Measurements from ENCODE around the gene PATL2. TPM values are rescaled to one million over a fixed set of nuclear protein-coding genes. Genes with fewer than 3 reads are reported as not detected.

Gene PATL2
- total and polyA plus RNA-seq, 2 donors (not counting 3 experiments of a cell fraction or from before 2014, with no cell fraction given), result 0.18 TPM; not detected in 1

DNA sequence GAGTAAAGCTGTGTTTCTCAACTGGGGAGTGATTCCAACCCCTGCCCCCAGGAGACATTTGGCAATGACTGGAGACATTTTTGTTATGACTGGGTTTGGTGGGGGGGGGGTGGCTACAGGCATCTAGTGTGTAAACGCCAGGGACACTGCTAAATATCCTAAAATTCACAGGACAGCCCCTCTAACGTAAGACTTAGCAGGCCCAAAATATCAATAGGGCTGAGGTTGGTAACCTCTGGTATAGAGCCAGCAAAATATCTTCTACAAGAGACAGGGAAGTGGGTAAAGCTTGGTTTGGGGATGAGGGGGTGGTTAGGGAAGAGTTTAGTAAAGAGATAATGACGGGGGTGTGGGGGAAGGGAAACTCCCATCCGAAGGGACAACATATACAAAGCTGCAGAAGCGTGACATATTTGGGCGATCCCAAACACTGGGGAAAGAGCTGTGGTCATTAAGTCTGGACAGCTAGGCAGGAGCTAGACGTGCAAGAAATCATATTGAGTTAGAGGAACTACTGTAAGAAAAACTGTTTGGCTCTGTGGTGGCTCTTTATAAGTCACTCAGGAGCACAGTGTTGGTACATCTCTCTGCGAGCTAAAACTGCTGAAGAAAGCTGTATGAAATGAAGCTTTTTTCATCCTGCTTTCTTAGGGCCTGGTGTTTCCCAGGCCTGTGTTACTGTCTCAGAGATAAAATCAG is 24.5 kb upstream of the PATL2 start:
- Histone ChIP-seq H3K79me2 (ENCODE audit: control insufficient read depth, insufficient read depth, low read length) (no peaks in the 10 kb centered on the region), H3K4me3 (replicated peaks in 1 of 3; ENCODE audit: insufficient read depth in 1 of 3, low read depth in 1 of 3, low read length in 3 of 3) (no peak overlapping the region), H3K9me3 (replicated peaks; ENCODE audit: control insufficient read depth, insufficient read depth, low read length) (no peaks in the 10 kb centered on the region), H3K4me1 (ENCODE audit: control insufficient read depth, extremely low read depth, insufficient read depth, low read length) (peaks cover 2% of the 10 kb centered on the region), H3K27me3 (ENCODE audit: control insufficient read depth in 2 of 2, insufficient read depth in 2 of 2, low read length in 2 of 2) (no peaks in the 10 kb centered on the region), H3K9ac (replicated peaks; ENCODE audit: extremely low read depth, insufficient read depth, low read length) (no peak overlapping the region), H4K20me1 (replicated peaks; ENCODE audit: control insufficient read depth, extremely low read depth, insufficient read depth, low read length) (no peaks in the 10 kb centered on the region), H3K9me1 (replicated peaks; ENCODE audit: control insufficient read depth, extremely low read depth, insufficient read depth, low read length) (no peaks in the 10 kb centered on the region), H3K27ac (ENCODE audit: insufficient read depth, low read depth, low read length) (no peak overlapping the region), H3K4me2 (ENCODE audit: insufficient read depth, low read length) (no peak overlapping the region), H3K36me3 (ENCODE audit: control insufficient read depth in 2 of 2, extremely low read depth in 1 of 2, insufficient read depth in 2 of 2, low read length in 2 of 2) (peaks cover 0 to 2% of the 10 kb centered on the region in 2 experiments), H2AFZ (ENCODE audit: low read depth, low read length) (no peak overlapping the region)
- intact Hi-C loops (cut with micrococcal nuclease) (no loop called here), dilution Hi-C loops (cut with MboI; ENCODE audit: extremely low pct_ligation_motif_present, low sequenced_read_pairs) (loop anchor here (25.0 kb wide), 1 partner anchor 148 kb away; no protein-coding TSS in a partner anchor)
- ChIA-PET POLR2A (interaction anchor here (0.6 to 2.9 kb wide), 3 partner anchors 20 to 24 kb away, joined by 3 to 20 read pairs (median 3); partner anchors contain the start of genes B2M and PATL2), CTCF (interaction anchor here (0.7 to 5.0 kb wide), 15 partner anchors 9 to 156 kb away, joined by 3 to 107 read pairs (median 5); partner anchors contain the start of genes B2M, PATL2 and SPG11)
- BruUV-seq (replicated peaks), result no TSS peak
- DNase-seq (ENCODE audit: low read depth, low spot score) (no peak), FAIRE-seq (no peak)
- TF ChIP-seq EZH2 (IDR thresholded peaks at IDR 0.05; ENCODE audit: borderline replicate concordance, low read depth, low read length, severe bottlenecking) (no peak), CTCF (IDR thresholded peaks at IDR 0.05; ENCODE audit: extremely low read depth in 1 of 2, insufficient read depth in 1 of 2, low read depth in 1 of 2, low read length in 2 of 2) (no peak), POLR2A (IDR thresholded peaks at IDR 0.05; ENCODE audit: low read depth, low read length) (no peak), FOS (IDR thresholded peaks at IDR 0.05; ENCODE audit: borderline replicate concordance, insufficient read depth, low read length) (no peak), POLR2AphosphoS5 (IDR thresholded peaks at IDR 0.05; ENCODE audit: insufficient read depth, low read depth, low read length) (no peak)
